ENCODE measurements around the gene ERAS. TPM values are rescaled to one million over a fixed set of nuclear protein-coding genes. Genes with fewer than 3 reads are reported as not detected.
"Not testable (repeated sequence)": the region's sequence is repeated elsewhere in the genome, so short reads cannot be mapped to it uniquely, and the experiment has no call there.

ERAS gene
- total RNA-seq, 1 donor from 2014 or later: not detected

GRCh38 chrX:48813644-48814043 lies 12.7 kb upstream of the ERAS start:
- TF ChIP-seq CTCF (IDR thresholded peaks at IDR 0.05; ENCODE audit: insufficient read depth, low read length, poor library complexity, severe bottlenecking): no peak
- H3K27me3 ChIP-seq (ENCODE audit: control insufficient read depth, insufficient read depth, low read length): no peaks in the 10 kb centered on the region
- no peak for DNase-seq (ENCODE audit: low read depth)
- H3K4me3 ChIP-seq (ENCODE audit: low read depth, low read length): no peak overlapping the region
- no peaks in the 10 kb centered on the region for H3K36me3 ChIP-seq (ENCODE audit: control insufficient read depth, insufficient read depth, low read length)

GRCh38 chrX:48814722-48815121 lies 11.6 kb upstream of the ERAS start:
- Histone ChIP-seq H3K4me3 (ENCODE audit: low read depth, low read length) (no peak overlapping the region), H3K27me3 (ENCODE audit: control insufficient read depth, insufficient read depth, low read length) (no peaks in the 10 kb centered on the region), H3K36me3 (ENCODE audit: control insufficient read depth, insufficient read depth, low read length) (no peaks in the 10 kb centered on the region)
- no peak for DNase-seq (ENCODE audit: low read depth)
- no peak for TF ChIP-seq CTCF (IDR thresholded peaks at IDR 0.05; ENCODE audit: insufficient read depth, low read length, poor library complexity, severe bottlenecking)

GRCh38 chrX:48815266-48815665 lies 11.0 kb upstream of the ERAS start:
- no peaks in the 10 kb centered on the region for H3K27me3 ChIP-seq (ENCODE audit: control insufficient read depth, insufficient read depth, low read length)
- no peak overlapping the region for H3K4me3 ChIP-seq (ENCODE audit: low read depth, low read length)
- TF ChIP-seq CTCF (IDR thresholded peaks at IDR 0.05; ENCODE audit: insufficient read depth, low read length, poor library complexity, severe bottlenecking): no peak
- DNase-seq (ENCODE audit: low read depth): no peak
- H3K36me3 ChIP-seq (ENCODE audit: control insufficient read depth, insufficient read depth, low read length): no peaks in the 10 kb centered on the region

- Histone ChIP-seq H3K4me3 (ENCODE audit: low read depth, low read length) (no peak overlapping the region), H3K36me3 (ENCODE audit: control insufficient read depth, insufficient read depth, low read length) (no peaks in the 10 kb centered on the region), H3K27me3 (ENCODE audit: control insufficient read depth, insufficient read depth, low read length) (no peaks in the 10 kb centered on the region)
- no peak for TF ChIP-seq CTCF (IDR thresholded peaks at IDR 0.05; ENCODE audit: insufficient read depth, low read length, poor library complexity, severe bottlenecking)
- no peak for DNase-seq (ENCODE audit: low read depth)
Observed at GRCh38 chrX:48816014-48816810, 10.1 kb upstream of the ERAS start.

- no peak for TF ChIP-seq CTCF (IDR thresholded peaks at IDR 0.05; ENCODE audit: insufficient read depth, low read length, poor library complexity, severe bottlenecking)
- Histone ChIP-seq H3K36me3 (ENCODE audit: control insufficient read depth, insufficient read depth, low read length) (no peaks in the 10 kb centered on the region), H3K4me3 (ENCODE audit: low read depth, low read length) (no peak overlapping the region), H3K27me3 (ENCODE audit: control insufficient read depth, insufficient read depth, low read length) (no peaks in the 10 kb centered on the region)
- no peak for DNase-seq (ENCODE audit: low read depth)
Observed at GRCh38 chrX:48818098-48818497, 8.2 kb upstream of the ERAS start.

GRCh38 chrX:48818866-48819265 lies 7.4 kb upstream of the ERAS start:
- DNase-seq (ENCODE audit: low read depth): no peak
- Histone ChIP-seq H3K27me3 (ENCODE audit: control insufficient read depth, insufficient read depth, low read length) (no peaks in the 10 kb centered on the region), H3K36me3 (ENCODE audit: control insufficient read depth, insufficient read depth, low read length) (no peaks in the 10 kb centered on the region), H3K4me3 (ENCODE audit: low read depth, low read length) (no peak overlapping the region)
- TF ChIP-seq CTCF (IDR thresholded peaks at IDR 0.05; ENCODE audit: insufficient read depth, low read length, poor library complexity, severe bottlenecking): no peak

- H3K27me3 ChIP-seq (ENCODE audit: control insufficient read depth, insufficient read depth, low read length): not testable (repeated sequence)
Observed at GRCh38 chrX:48819394-48819793, 6.9 kb upstream of the ERAS start.

More at GRCh38 chrX:48819394-48819793, 6.9 kb upstream of the ERAS start:
- H3K36me3 ChIP-seq (ENCODE audit: control insufficient read depth, insufficient read depth, low read length); H3K4me3 ChIP-seq (ENCODE audit: low read depth, low read length); DNase-seq (ENCODE audit: low read depth): not testable (repeated sequence)
